Muscle of leg (tissue), 11 donors: Measurements from ENCODE around the gene GABRG3. TPM values are rescaled to one million over a fixed set of nuclear protein-coding genes. Genes with fewer than 3 reads are reported as not detected.

ENCODE experiments used
- DNase-seq: peaks from one replicate; pipeline ENCODE4 v3.0.0; 2013
- H3K27ac ChIP-seq: one replicate; pipeline ENCODE4 v1.5.1; 2013; ENCODE audit warnings: mild to moderate bottlenecking, low read length, control low read depth
- H3K27me3 ChIP-seq: one replicate; pipeline ENCODE4 v1.6.1; 2013; ENCODE audit warnings: low read length; ENCODE audit not compliant: control insufficient read depth, insufficient read depth
- H3K36me3 ChIP-seq: one replicate; pipeline ENCODE4 v1.6.1; 2013; ENCODE audit warnings: low read length; ENCODE audit not compliant: control insufficient read depth, insufficient read depth
- H3K4me1 ChIP-seq: one replicate; pipeline ENCODE4 v1.6.1; 2013; ENCODE audit warnings: low read length; ENCODE audit not compliant: control insufficient read depth, insufficient read depth
- H3K4me3 ChIP-seq: one replicate; pipeline ENCODE4 v1.5.1; 2013; ENCODE audit warnings: low read length, control low read depth
- H3K9me3 ChIP-seq: replicated peaks from 2 replicates; pipeline ENCODE4 v1.6.1; 2013; ENCODE audit warnings: low read depth, low read length; ENCODE audit not compliant: control insufficient read depth
- WGBS: methylation state at CpG from one replicate; pipeline ENCODE4 v1.1.5; 2013; ENCODE audit warnings: missing lambda C conversion rate; ENCODE audit not compliant: insufficient coverage; 5-methylcytosine and 5-hydroxymethylcytosine counted together
- polyA plus RNA-seq, 8 donors: library from polyadenylated mRNA; unstranded; fragments of 120-200 nt; gene quantifications; one replicate each; pipeline versions ENCODE4 v1.2.1 to v1.2.3, GENCODE V29; 2013; ENCODE audit warnings: inconsistent platforms in 1 of 8, low replicate concordance in 1 of 8; ENCODE audit not compliant: insufficient read length in 8 of 8, insufficient read depth in 1 of 8
- total RNA-seq: library from RNA; stranded (reverse); fragments of 120-200 nt; gene quantifications from one replicate; pipeline ENCODE4 v1.2.4, GENCODE V29; 2013

The GABRG3 gene
- total and polyA plus RNA-seq, 9 donors: 0.11 to 0.69 (median 0.34) TPM; not detected in 1

GRCh38 chr15:27070841-27071240 lies 99.9 kb downstream of the GABRG3 start:
- Histone ChIP-seq H3K9me3 (peaks cover 6% of the 10 kb centered on the region), H3K36me3 (no peaks in the 10 kb centered on the region), H3K27me3 (no peaks in the 10 kb centered on the region), H3K27ac (no peak overlapping the region), H3K4me3 (no peak overlapping the region), H3K4me1 (no peaks in the 10 kb centered on the region)
- DNase-seq: no peak
- WGBS: 98% methylated on average over 4 of the region's 6 CpGs

- Histone ChIP-seq H3K4me3 (no peak overlapping the region), H3K9me3 (no peaks in the 10 kb centered on the region), H3K36me3 (no peaks in the 10 kb centered on the region), H3K4me1 (no peaks in the 10 kb centered on the region), H3K27me3 (no peaks in the 10 kb centered on the region), H3K27ac (no peak overlapping the region)
- no peak for DNase-seq
- 88% methylated on average over 5 of the region's 6 CpGs for WGBS
These were observed 103.2 kb downstream of the GABRG3 start for GRCh38 chr15:27074179-27074578.

GRCh38 chr15:27077790-27078189 lies 106.8 kb downstream of the GABRG3 start:
- H3K27me3 ChIP-seq: no peaks in the 10 kb centered on the region

GRCh38 chr15:27081676-27082418 lies 110.9 kb downstream of the GABRG3 start:
- no peak overlapping the region for H3K27ac ChIP-seq
- WGBS: 55% methylated on average over 5 of the region's 10 CpGs

More at GRCh38 chr15:27077790-27078189, 106.8 kb downstream of the GABRG3 start:
- Histone ChIP-seq H3K9me3 (no peaks in the 10 kb centered on the region), H3K36me3 (no peaks in the 10 kb centered on the region), H3K4me3 (no peak overlapping the region), H3K4me1 (no peaks in the 10 kb centered on the region), H3K27ac (no peak overlapping the region)
- no peak for DNase-seq
- WGBS: 51% methylated on average over 3 of the region's 5 CpGs

GRCh38 chr15:27082526-27082925 lies 111.5 kb downstream of the GABRG3 start:
- WGBS: 43% methylated on average over 6 of the region's 8 CpGs
- Histone ChIP-seq H3K27ac (no peak overlapping the region), H3K27me3 (no peaks in the 10 kb centered on the region), H3K9me3 (no peaks in the 10 kb centered on the region), H3K36me3 (no peaks in the 10 kb centered on the region), H3K4me3 (no peak overlapping the region), H3K4me1 (peaks cover 3% of the 10 kb centered on the region)
- DNase-seq: no peak

More at GRCh38 chr15:27081676-27082418, 110.9 kb downstream of the GABRG3 start:
- H3K36me3 ChIP-seq: no peaks in the 10 kb centered on the region
- peaks cover 2% of the 10 kb centered on the region for H3K4me1 ChIP-seq
- H3K4me3 ChIP-seq: no peak overlapping the region
- no peaks in the 10 kb centered on the region for H3K27me3 ChIP-seq
- H3K9me3 ChIP-seq: no peaks in the 10 kb centered on the region
- no peak for DNase-seq

GRCh38 chr15:27084844-27085243 lies 113.9 kb downstream of the GABRG3 start:
- no peak overlapping the region for H3K4me3 ChIP-seq
- peaks cover 3% of the 10 kb centered on the region for H3K4me1 ChIP-seq
- no peaks in the 10 kb centered on the region for H3K27me3 ChIP-seq
- H3K36me3 ChIP-seq: no peaks in the 10 kb centered on the region
- DNase-seq: no peak
- H3K27ac ChIP-seq: no peak overlapping the region
- peaks cover 5% of the 10 kb centered on the region for H3K9me3 ChIP-seq
- 90% methylated on average over 3 of the region's 3 CpGs for WGBS

- Histone ChIP-seq H3K9me3 (peaks cover 6% of the 10 kb centered on the region), H3K27ac (no peak overlapping the region), H3K4me3 (no peak overlapping the region), H3K27me3 (no peaks in the 10 kb centered on the region), H3K4me1 (peaks cover 3% of the 10 kb centered on the region), H3K36me3 (no peaks in the 10 kb centered on the region)
- no peak for DNase-seq
- no CpG with 5 or more reads among the region's 5 CpGs for WGBS
These were observed 115.2 kb downstream of the GABRG3 start for GRCh38 chr15:27086149-27086548.

GRCh38 chr15:27086805-27087204 lies 115.8 kb downstream of the GABRG3 start:
- no peak for DNase-seq
- WGBS: 64% methylated on average over 11 of the region's 11 CpGs
- Histone ChIP-seq H3K9me3 (peaks cover 6% of the 10 kb centered on the region), H3K27ac (no peak overlapping the region), H3K36me3 (no peaks in the 10 kb centered on the region), H3K27me3 (no peaks in the 10 kb centered on the region), H3K4me1 (peaks cover 6% of the 10 kb centered on the region), H3K4me3 (no peak overlapping the region)

- WGBS: 95% methylated on average over 12 of the region's 27 CpGs
- DNase-seq: no peak
- H3K36me3 ChIP-seq: no peaks in the 10 kb centered on the region
These were observed 116.9 kb downstream of the GABRG3 start for GRCh38 chr15:27087651-27088583.

GRCh38 chr15:27088584-27089232 lies 117.7 kb downstream of the GABRG3 start:
- Histone ChIP-seq H3K27ac (no peak overlapping the region), H3K4me1 (peaks cover 12% of the 10 kb centered on the region), H3K36me3 (no peaks in the 10 kb centered on the region), H3K4me3 (no peak overlapping the region), H3K9me3 (peaks cover 6% of the 10 kb centered on the region), H3K27me3 (no peaks in the 10 kb centered on the region)
- WGBS: 95% methylated on average over 18 of the region's 21 CpGs
- no peak for DNase-seq

More at GRCh38 chr15:27087651-27088583, 116.9 kb downstream of the GABRG3 start:
- Histone ChIP-seq H3K4me3 (no peak overlapping the region), H3K27ac (no peak overlapping the region), H3K9me3 (peaks cover 6% of the 10 kb centered on the region), H3K27me3 (no peaks in the 10 kb centered on the region), H3K4me1 (peaks cover 8% of the 10 kb centered on the region)
